Stimulated activated CD4-positive, alpha-beta T cell treated with anti-CD3 and anti-CD28 coated beads, Interleukin-4, amount 100 ng/mL, for 1 hour (primary cell): ENCODE measurements around the gene LAMB3.

Experiments
- DNase-seq: peaks from one replicate; pipeline ENCODE4 v3.0.0-alpha.2; 2020

Gene LAMB3

DNA sequence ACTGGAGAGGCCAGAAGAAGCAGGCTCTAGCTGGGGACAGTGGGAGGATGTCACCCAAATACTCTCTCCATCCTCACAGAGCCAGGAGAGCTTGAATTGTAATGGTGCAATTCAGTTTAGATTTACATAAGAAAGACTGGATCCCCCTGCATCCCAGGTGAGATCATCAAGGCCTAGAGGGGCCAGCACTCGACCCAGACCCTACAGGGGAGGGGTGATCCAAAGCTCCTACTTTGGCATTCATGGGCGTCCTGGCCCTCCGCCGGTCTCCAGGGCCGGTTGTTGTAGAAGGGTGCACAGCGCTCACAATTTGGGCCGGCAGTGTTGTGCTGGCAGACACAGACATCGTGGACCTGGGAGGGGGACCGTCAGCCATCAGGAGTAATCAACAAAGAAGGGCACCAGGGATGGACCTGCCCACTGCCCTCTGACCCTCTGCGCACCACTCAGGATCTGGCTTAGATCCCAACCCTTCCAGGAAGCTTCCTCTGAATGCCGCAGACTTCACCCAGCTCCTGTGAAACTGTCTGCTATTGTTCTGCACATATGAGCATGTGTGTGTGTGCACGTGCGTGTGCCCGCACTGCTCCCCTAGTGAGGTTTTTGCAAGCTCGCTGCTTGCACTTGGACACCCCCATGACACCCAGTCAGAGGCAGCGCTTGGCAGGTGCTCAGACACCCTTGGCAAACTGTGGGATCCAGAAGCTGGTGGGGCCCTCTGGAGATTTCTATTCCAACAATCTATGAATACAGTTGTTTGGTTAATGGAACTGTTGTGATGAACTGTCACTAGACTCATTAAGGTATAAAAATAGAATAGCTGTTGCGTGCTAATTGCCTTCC is 21.6 kb downstream of the LAMB3 start:
- no peak for DNase-seq

DNA sequence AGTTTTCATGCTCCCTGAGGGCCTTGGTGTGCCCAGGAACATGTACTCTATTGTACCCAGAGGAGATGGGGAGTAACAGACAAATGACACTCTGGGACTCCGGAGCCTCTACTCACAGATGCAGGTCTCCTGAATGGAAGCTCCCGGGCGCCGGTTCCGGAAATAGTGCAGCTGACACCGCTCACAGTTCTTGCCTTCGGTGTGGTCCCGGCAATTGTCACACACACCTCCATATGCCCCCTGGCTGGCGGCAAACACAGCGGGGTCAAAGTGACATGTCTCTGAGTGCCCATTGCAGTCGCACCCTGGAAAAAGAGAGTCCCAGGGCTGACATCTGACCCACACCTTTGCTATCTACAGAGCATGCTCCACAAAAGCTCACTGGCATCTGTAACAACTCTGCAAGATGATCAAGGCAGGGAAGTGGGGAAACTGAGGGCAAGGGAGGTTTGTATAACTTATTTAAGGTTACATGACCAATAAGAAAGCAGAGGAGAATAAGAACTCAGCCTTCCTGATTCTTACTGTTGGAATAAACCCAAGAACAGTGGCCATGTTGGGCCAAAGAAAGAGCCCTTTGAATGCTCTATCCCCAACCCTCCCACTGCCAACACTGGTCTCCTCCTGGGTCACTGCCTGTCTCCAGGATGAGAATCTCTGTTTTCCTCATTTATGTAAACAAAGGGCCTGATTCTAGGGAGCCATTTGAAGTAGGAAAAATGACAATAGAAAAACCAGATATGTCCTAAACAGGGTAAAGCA is 22.4 kb downstream of the LAMB3 start:
- no peak for DNase-seq

DNA sequence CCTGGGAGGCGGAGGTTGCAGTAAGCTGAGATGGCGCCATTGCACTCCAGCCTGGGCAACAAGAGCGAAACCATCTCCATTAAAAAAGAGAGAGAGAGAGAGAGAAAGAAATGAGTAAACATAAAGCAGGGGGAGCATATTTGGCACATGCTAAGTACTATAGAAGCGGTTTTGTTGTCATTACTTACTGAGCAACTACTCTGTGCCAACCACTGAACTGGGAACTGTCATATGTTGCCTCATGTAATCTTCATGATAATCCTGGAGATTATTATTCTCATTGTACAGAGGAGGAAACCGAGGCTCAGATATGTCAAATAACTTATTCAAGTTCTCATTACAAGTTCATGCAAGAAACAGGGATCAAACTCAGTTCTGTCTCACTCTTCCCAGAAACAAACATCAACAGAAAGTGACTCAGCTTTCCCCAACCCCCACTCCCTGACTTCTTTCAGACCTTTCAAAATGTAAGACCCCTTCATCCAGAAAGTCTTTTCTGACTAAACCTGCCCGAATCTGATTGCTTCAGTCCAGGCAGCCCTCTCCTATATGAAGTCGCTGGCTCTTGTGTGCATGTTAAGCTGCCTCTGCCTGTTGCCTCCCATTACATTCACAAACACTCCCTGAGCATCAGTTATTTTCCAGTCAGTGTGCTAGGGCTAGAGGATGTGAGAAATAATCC is 23.5 kb downstream of the LAMB3 start:
- DNase-seq = no peak

DNA sequence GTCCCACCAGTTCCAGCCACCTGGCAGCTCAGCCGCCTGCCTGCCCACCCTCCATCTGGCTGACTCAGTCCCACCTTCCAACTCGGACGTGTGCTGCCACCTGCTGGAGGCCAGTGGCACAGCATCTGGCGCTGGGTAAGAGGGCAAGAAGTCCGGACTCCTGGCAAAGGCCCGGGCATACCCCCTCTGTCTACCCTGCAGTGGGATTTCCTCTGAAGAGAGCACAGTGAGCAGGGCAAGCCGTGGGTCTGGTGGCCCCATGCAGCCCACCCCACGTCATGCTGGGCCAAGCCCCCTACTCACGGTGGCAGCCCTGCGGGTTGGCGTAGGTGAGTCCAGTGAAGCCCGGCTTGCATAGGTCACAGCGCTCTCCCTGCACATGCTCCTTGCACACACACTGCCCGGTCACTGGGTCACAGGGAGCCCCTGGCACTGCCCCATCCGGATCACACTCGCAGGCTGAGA is 24.5 kb downstream of the LAMB3 start:
- peak; percentile 84 for DNase-seq

DNA sequence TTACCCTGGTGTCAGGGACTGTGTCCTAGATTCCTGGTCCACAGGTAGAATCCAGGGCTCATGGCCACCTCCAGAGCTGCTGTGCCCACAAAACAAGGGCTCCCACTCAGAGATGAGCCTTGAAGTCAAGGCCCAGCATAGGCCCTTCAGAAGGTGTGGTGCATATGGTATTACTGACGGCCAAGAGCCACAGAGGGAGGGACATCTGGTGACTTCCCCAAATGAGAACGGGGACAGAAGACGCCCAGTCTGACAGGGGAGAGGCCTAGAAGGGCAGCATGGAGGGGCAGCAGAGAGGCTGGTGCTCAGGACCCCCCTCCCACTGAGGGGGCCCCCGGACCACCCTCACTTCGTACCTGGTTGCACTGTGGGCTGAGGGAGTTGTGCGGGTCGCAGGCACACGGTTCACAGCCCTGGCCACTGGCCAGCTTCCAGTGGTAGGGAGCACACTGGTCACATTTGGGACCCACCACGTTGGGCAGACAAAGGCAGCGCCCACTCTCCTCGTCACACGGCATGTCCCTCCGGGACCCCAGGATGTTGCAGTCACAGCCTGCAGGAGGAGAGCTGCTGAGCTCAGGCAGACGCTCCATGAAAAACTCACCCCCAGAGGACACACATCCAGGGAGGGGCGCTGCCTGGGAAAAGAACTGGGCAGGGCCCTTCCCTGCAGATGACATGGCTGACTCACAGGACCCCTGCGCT is 25.0 kb downstream of the LAMB3 start:
- no peak for DNase-seq

DNA sequence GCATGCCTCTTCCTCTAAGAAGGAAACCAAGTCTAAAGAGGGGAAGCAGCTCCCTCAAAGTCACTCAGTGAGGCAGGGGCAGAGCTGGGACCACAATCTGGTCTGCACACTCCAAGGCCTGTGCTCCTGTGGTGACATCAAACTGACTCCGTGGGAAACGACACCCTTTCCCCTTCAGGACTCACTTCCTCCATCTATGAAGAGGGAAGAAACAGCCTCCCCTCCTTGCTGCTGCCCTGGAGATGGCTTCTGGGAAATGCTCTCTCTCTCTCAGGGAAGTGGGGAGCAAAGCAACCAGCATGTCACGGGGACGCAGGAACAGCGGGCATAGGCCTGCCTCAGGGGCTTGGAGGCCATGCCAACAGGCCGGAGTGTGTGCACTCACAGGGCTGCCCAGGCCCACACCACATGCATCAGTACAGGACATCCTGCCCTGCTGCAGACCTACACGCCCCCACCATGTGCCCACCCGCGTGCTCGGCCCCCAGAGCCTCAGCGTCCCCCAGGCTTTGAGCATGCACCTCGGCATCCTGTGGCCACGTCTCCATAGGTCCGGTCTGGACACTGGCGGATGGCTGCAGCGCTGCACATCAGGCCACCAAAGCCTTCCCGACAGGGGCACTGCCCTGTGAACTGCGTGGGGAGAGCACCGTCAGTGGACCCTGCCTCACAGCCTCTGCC is 25.7 kb downstream of the LAMB3 start:
- no peak for DNase-seq

DNA sequence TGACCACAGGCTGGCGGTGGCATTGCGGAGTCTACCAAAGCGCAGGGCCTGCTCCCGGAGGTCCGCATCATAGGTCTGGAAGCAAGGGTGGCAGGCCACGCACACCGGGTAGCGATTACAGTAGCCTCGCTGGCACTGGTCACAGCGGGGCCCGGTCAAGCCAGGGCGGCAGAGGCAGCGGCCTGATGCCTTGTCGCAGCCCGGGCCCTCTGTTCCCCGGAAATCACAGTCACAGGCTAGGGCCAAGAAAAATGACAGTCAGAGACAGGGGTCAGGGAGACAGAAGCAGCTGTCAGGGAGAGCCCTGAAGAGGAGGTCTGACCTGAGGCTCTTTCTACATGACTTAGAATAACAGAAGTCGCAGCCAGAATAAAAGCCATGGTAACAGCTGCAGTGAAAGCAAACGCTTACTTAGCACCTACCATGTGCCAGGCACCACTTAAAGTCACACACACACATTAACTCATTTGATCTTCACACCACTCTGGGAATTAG is 26.4 kb downstream of the LAMB3 start:
- no peak for DNase-seq

DNA sequence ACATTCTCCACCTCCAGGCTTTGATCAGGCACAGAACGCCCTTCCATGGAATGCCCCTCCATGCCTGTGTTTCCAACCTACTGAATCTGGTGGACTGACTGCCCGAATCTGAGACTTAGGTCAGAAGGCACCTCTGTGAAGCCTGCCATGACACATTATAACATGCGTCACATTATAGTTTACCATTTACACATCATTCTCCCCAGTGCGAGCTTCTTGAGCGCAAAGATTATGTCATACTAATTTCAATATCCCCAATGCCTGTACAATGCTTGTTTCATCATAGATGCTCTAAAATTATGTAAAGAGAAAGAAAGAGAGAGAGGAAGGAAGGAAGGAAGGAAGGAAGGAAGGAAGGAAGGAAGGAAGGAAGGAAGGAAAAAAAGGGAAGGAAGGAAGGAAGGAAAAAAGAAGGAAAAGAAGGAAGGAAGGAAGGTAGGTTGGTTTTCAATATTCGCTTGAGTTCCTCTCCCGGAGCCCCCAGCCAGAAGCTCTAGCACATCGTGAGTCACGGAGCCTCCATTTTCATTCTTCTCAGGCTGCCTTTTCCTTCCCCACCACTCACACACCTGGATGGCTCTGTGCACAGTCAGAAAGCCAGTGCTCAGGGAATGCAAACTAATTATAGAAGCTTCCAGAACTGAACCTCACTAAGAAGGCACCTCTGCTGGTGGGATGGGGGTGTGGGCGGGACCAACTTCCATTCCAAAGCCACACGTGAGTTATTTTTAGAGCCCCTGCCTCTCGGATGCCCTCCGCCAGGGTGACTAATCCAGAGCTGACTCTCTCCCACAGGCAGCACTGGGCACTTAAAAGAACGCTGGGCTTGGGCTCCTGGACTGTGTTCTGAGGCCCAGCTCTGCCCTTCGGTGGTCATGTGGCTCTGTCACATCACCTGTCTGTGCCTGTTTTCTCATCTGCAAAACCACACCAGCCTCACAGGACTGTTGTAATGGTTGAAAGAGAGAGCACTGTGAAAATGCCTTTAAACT is 27.4 kb downstream of the LAMB3 start:
- DNase-seq = no peak

DNA sequence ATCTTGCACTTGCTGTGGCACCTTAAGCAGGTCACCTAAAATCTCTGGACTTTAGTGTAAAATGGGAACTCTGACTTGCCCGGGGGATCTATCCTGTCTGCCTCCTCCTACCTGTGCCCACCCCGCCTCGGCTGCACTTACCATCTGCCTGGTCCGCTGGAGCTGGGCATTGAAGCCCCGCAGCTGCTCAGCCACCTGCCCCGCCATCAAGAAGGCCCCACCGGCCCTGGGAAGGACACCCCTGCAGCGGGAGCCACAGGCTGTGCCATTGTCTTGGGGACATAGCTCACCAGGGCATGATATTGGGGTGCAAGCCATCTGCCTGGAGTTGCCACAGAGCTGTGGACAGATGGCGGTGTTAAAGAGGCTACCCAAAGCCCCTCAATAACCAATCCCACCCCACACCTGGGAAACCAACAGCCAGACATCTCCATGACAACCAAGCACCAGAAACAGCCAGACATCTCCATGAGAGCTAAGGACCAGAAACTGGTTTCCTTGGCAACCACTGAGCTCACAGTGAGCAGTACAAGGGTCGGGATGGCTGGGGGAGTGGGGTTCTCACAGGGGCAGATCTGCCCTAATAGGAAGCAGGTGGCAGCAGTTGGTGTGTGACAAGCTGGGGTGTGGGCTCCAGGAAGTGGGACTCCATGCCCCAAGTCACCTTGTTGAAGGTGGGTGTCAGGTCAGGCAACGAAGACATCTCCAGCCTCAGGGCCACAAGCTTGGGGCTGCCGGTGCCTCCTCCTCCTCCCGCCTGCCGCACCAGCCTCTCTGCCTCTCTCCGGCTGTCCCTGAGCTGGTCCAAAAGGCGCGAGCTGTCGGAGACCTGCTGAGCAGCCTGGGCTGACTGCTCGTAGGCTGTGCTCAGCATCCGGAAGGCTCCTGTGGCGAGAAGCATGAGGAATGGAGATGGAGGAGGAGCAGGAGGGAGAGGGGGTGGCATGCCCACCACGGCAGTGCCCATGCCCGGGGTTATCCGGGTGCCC is 29.1 kb downstream of the LAMB3 start:
- DNase-seq = no peak

DNA sequence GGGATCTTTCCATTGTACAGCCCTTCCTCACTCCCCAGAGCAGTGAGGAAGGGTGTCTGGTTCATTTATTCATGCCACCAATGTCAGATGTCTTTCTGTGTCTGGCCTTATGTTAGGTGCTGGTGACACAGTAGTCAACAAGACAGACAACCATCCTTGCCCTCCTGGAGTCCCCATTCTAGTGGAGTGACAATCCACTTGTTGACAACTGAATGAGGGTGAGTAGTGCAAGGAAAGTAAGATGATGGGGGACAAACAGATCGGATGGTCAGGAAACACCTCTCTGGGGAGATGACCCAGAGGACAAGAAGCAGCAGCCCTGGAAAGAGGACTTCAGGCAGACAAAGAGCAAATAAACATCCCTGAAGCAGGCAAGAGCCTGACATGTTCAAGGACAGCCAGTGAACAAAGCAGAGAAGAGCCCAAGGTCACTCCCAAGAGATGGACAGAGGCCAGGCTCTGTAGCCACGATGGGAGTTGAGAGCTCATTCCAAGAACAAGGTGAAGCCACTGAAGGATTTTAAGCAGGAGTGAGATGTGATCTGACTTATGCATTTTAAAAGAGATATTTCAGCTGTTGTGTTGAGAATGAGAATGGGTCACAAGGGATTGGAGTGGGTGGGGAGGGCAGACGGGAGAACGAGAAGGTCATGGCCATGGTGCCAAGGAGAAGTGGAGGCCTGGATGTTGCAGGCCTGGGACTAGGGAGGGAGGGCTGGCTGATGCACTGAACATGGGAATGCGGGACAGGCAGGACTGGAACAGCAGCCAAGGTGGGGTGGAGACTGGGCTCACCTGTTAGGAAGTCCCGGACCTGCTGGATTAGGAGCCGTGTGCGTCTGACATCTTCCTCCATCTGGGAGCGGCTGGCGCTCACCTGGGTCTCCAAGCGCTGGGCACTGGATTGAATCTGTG is 30.2 kb downstream of the LAMB3 start:
- DNase-seq = no peak

DNA sequence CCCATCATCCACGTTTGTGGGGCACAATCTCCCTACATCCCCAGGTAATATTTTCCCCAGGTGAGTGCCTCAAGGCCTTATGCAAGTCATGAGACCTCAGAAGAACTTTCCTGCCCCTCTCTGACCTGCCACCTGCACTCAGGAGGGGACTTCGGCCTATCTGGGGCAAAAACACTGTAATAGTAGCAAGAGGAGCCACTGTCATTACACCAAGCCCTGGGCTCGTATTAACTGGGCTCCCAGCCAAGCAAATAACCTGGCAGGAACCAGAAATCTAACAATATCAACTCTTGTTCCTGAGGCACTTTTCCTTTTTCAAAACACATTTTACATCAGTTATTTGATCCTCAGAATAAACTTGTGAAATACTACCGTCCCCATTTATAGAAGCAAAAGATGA is 30.9 kb downstream of the LAMB3 start:
- no peak for DNase-seq

DNA sequence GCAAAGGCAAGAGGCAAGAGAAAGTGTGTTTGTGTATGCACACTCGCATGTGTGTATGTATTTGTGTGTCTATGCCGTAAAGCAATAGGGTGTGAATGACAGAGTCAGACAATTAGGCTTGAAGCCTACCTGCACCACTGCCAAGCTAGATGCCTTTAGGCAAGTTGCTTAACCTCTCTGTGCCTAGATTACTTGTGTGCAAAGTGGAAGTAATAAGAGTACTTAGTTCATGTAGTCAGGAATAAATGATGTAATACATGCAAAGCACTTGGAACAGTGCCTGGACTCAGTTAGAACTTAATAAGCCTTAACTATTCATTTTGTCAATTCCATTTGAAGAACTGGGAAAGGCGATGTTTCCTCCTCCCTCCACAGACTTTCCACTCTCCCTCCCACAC is 31.7 kb downstream of the LAMB3 start:
- no peak for DNase-seq

DNA sequence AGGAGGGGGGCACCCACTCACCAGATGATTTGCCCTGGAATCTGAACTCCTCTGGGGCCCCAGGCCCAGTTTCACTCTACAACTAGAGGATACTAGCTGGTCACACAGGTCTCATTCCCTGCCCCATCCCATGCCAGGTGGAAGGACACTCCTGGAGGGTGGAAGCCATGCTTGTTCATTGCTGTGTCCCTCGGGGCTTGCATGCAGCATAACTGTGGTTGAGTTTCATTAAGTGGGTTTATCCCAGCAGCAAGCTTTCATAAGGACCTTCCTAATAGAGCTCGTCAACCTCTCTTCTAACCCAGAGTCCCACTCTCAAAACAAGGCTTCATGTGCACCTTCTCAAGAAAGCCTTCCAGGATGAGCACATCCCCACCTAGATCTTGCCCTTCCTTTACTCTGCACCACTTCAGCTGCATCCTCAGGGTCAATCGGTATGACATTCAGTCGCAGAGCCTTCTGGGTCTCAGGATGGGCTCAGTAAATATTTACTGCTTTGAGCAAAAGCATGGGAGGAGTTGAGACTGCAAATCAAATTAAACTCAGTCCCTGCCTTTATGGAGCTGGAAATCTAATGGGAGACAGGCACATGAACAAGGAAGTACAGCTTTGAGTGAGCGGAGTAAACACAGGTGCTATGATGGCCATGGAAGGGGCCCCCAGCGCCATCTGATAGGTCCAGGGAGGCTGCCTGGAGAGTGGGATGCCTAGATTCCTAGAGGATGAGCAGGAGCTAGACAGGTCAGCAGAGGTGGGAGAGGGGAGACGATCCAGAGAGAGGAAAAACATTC is 32.3 kb downstream of the LAMB3 start:
- no peak for DNase-seq

DNA sequence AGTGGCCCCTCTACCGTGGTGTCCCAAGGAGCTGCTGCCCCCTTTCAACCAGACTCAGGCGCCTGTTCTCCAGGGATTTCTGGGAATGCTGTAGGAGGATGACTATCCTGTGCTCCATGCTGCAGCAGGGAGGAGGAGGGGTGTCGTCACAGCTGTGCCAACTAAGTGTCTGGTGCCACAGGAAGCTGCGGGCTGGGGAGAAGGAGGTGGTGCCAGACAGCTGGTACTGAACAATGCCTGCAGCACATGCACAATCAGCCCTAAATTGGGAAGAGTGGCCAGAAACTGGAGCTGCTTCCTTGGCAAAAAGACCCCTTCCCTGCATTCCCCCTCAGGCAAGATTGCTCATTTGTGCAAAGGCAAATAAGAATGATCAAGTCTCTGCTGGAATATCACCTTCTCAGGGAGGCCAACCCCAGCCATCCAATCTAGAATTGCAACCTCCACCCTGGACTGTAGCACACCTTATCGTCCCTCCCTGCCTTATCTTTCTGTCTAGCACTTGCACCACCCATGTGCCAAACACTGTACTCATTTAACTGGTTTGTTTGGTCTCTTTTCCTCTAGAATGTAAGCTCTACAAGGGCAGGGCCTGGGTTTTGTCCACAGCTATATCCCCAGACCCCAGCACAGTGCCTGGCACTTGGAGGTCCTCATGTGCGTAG is 33.3 kb downstream of the LAMB3 start:
- no peak for DNase-seq

DNA sequence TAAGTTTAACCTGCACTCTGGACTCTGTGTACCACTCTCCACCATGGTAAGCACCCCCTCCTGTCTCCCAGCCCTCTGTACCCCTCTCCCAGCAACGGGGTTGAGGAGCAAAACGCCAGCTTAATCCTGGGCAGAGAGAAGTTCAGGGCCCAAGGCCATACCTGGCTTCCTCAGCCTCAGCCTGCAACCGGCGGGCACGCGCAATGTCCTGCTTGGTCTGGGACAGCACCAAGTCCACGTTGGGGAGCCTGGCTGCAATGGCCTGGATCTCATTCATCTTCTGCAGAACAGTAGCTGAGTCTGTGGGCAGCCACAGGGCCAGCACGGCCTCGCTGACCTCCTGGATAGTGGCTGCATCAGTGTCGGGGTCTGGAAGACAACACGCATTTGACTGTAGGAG is 33.9 kb downstream of the LAMB3 start:
- DNase-seq = no peak

DNA sequence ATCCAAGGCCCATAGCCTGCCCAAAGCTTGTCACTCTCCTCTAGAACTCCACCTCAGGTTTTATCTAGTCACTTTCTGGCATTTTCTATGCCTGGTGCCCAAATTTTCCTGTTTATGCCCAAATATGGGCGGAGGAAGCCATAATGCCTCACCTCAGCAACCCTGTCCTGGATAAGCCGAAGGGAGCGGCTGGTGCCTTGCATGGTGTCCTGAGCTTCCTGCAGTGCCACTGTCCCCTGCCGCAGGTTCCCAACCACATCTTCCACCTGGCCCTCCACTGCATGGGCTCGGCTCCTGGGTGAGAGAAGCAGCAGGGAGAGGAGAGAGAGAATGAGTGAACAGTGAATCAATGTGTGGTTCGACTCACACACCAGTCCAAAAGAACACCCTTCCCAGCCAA is 34.5 kb downstream of the LAMB3 start:
- DNase-seq = no peak

DNA sequence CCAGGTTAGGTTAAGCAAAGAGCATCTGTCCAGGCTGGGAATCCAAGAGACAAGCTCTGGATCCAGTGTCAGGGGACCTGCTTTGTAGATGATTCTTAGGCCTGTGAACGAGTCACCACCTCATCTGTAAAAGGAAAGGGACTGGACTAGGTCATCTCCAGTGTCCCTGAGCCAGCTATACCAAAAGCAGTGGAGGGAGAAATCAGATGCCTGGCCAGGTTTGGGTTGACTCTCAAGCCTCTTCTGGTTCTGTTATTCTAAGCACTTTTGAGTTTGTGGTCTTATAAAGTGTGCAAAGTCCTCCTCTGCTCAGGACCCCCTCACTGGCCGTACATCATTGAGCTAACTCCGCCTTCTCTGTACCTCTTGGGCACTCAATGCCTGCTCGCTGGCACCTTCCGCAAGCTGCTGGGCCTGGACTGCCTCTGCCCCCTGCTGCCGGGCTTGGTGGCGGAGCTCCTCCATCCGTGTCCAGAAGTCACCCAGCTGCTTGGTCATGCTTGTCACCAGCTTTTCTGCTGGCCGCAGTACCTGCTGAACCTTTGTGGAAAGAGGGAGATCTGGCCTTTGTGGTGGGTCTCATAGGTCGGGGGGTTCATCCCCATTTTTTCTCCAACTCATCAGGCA is 35.1 kb downstream of the LAMB3 start:
- no peak for DNase-seq
